AG04449 (cell line): ENCODE measurements around the gene KLF16.

Experiments used
- CTCF ChIA-PET: fragments of 350-600 bp; formaldehyde crosslinking; extraction: SDS; loops from one replicate; lab custom pipeline; 2021; ENCODE audit warnings: antibody characterized with exemption; lab: Yijun Ruan, JAX
- POLR2A ChIA-PET: fragments of 400-600, 350-600 bp; formaldehyde crosslinking; extraction: SDS; loops from one replicate; lab custom pipeline; 2020; ENCODE audit warnings: antibody characterized with exemption, inconsistent platforms; lab: Yijun Ruan, JAX
- DNase-seq: peaks from one replicate; pipeline ENCODE4 v3.0.0-alpha.2; 2010; ENCODE audit warnings: low read depth, low spot score
- H3K4me3 ChIP-seq: 2 replicates; pipeline ENCODE4 v1.5.1; 2011; ENCODE audit warnings: low read depth, mild to moderate bottlenecking, control low read depth, low read length
- TF ChIP-seq, protein P1 (sequence below): IDR thresholded peaks from one replicate; pipeline ENCODE4 v1.5.1; 2011; ENCODE audit warnings: mild to moderate bottlenecking, moderate library complexity, low read length, control low read depth, inconsistent platforms; ENCODE audit not compliant: insufficient read depth; ENCODE audit errors: missing control alignments

Gene KLF16

DNA sequence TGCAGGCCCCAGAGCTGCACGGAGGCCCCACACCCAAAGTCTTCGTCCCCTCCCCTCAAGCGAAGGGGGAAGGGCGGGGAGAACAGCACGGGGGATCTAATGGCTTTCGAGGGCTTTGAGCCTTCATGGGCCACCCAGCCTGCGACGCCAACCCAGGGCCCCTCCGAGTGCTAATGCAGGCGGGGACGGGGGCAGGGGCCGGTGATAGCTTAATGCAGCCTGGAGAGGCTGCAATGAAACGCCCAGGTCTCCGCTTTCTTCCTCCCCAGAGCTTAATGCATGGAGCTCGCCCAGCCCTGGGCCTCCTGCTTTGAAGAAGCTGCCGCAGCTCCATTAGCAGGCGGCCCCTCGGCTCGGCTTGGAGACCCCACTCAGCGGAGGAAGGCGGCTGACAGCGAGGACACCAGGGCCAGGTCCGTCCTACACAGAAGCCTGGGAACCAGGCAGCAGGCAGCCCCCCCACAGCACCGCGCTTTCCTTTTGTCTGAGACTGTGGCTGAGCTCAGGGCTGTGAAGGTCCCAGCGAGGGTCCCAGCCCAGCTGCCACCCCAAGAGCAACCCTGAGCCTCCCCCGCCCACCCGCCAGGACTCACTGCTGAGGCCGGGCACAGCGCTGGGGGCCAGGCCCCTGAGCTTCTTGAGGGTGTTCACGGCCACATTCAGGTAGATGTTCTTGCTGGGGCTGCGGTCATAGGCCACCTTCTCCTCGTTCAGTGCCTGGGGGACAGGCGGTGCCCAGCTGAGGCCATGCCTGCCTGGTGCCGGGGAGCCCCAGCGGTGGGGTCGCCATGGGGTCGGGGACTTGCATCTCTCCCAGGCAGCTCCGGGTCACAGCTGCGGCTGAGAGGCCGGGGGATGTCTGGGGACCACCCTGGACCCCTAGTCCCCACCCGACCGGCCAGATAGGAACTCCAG lies 43.8 kb downstream of the KLF16 start:
- ChIA-PET POLR2A (no interaction called here), CTCF (interaction anchor here (1.3 to 14.5 kb wide), 4 partner anchors 10 to 147 kb away, joined by 3 to 292 read pairs (median 6); no protein-coding TSS in a partner anchor)
- TF ChIP-seq, protein P1, sequence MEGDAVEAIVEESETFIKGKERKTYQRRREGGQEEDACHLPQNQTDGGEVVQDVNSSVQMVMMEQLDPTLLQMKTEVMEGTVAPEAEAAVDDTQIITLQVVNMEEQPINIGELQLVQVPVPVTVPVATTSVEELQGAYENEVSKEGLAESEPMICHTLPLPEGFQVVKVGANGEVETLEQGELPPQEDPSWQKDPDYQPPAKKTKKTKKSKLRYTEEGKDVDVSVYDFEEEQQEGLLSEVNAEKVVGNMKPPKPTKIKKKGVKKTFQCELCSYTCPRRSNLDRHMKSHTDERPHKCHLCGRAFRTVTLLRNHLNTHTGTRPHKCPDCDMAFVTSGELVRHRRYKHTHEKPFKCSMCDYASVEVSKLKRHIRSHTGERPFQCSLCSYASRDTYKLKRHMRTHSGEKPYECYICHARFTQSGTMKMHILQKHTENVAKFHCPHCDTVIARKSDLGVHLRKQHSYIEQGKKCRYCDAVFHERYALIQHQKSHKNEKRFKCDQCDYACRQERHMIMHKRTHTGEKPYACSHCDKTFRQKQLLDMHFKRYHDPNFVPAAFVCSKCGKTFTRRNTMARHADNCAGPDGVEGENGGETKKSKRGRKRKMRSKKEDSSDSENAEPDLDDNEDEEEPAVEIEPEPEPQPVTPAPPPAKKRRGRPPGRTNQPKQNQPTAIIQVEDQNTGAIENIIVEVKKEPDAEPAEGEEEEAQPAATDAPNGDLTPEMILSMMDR, result no peak
- no peak for DNase-seq
- no peak overlapping the region for H3K4me3 ChIP-seq

DNA sequence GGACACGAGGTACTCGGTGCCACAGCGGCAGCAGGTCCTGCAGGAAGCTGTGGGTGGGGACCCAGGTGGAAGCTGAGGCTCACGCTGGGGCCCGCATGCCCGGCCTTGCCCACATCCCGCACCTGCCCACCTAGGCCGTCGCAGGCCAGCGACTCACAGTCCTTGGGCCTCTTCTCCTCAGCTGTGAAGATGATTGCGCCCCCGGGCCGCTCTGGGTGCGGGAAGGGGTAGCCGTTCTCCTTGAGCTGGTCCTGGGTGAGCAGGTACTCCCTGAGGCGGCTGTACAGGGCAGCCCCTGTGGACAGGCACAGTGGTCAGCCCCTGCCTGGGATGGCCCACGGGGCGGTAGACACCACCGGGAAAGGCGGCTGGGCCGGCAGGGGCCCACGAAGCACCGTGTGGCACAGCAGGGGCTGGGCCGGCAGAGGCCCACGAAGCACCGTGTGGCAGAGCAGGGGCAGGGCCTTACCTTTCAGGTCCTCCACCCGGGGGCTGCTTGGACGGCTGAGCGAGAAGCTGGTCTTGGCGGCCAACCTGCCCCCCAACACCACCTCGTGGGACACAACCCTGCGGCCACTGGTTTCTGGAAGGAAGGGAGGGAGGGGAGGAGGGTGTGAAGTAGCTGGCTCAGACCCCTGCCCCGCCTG lies 44.7 kb downstream of the KLF16 start:
- no peak for DNase-seq
- no peak overlapping the region for H3K4me3 ChIP-seq
- ChIA-PET POLR2A (no interaction called here), CTCF (interaction anchor here (1.3 to 14.5 kb wide), 5 partner anchors 10 to 146 kb away, joined by 3 to 292 read pairs (median 5); no protein-coding TSS in a partner anchor)
- TF ChIP-seq, protein P1, result no peak

DNA sequence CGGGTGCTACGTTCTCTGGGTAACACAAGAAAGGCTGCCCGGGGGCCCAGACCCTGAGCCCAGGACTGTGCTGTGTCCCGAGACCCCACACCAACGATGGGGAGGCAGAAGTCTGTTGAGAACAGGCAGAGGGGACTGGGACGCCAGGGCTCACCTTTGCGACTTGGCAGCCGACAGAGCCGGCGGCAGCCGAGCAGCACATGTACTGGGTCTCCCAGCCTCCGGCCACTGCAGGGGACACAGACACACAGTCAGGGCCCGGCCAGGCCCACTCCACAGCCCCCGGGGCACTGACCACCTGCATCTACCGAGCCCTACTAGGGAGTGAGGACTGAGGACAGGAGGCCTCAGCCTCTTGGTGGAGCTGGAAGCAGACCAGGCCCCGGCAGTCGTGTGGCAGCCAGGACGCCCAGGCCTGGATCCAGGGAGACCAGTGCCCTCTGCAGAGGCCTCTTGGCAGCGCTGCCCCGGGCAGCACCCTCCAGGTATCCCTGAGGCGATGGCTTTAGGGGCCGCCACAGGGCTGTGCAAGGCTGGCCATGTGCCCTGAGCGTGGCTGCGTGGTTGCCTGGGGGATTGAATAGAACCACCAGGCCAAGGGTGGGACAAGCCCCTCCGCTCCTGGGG lies 45.7 kb downstream of the KLF16 start:
- ChIA-PET CTCF (interaction anchor here (1.0 to 14.5 kb wide), 4 partner anchors 9 to 23 kb away, joined by 3 to 292 read pairs (median 8); no protein-coding TSS in a partner anchor), POLR2A (no interaction called here)
- TF ChIP-seq, protein P1, result no peak
- no peak overlapping the region for H3K4me3 ChIP-seq
- no peak for DNase-seq

DNA sequence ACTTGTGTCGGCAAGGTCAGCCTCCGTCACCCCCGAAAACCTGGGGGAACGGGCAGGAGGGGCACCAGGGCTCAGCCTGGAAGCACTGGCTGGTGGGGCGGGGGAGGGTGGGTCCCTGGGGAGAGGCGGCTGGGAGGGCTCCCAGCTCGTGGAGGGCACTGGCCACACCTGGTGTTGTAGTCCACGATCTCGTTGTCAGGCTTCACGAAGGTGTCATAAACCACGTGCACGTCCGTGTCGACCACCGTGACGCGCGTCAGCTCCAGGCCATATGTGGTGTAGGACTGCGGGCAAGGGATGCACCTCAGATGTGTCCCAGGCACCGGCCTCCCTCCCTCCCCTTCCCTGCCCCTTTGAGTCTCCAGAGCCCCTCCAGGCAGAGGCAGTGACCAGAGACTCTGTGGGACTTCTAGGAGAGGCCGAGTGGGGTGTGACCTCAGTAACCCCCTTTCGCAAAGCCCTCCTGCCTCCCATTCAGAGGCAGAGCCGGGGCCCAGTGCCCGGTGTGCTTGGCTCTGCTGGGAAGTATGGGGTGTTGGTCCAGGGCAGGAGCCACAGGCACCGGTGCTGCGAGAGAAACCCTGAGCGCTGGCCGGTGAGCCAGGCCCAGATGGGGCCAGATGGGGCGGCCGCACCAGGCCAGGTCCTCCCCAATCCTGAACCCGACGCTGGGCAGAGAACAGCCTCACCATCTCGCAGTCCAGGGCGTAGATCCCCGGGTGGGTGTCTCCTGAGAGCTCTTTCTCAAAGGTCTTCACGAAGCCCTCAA lies 46.7 kb downstream of the KLF16 start:
- ChIA-PET CTCF (interaction anchor here (1.0 to 3.5 kb wide), 2 partner anchors 9 to 10 kb away, joined by 8 to 39 read pairs; no protein-coding TSS in a partner anchor), POLR2A (interaction anchor here (0.6 kb wide), 1 partner anchor 233 kb away, joined by 5 read pairs; no protein-coding TSS in a partner anchor)
- no peak overlapping the region for H3K4me3 ChIP-seq
- TF ChIP-seq, protein P1, result no peak
- no peak for DNase-seq

DNA sequence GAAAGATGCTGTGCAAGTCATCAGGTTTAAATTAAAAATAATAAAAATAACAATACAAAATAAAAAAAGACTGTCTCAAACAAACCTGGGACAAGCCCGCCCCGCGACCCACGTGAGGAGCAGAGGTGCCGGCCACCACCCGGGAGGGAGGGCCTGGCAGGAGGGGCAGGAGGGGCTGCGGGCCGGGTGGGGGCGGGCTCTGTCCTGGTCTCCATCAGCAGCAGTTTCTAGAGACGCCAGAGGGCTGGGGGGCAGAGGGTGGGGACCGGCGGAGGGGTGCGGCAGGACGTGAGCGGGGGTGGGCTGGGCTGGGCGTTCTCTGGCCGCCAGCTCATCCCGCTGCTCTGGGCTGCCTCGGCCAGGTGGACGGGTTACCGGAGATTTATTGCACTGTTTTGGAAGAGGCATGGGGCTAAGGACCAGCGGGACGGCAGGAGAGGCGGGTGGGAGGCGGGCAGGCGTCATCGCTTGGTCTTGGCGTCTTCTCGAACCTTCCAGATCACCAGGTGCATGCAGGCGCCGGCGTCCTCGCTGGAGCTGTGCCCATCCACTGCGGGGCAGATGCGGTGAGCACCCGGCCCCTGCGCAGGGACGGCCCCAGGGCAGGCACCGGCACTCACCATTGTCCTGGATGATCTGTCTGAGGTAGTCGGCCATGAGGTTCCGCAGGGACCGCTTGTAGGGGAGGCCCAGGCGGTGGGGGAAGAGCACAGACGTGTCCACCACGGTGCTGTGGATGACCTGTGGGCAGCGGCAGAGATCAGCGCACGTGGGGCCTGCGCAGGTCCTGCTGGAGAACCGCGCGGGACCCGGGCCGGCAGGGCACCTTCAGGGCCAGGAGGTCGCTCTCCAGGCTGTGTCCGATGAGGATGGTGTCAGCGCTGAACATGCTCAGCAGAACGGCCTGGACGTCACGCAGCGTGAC lies 47.5 kb downstream of the KLF16 start:
- TF ChIP-seq, protein P1, result no peak
- ChIA-PET CTCF (interaction anchor here (1.1 to 3.5 kb wide), 2 partner anchors 10 to 21 kb away, joined by 3 to 39 read pairs; no protein-coding TSS in a partner anchor), POLR2A (interaction anchor here (0.6 kb wide), 1 partner anchor 233 kb away, joined by 5 read pairs; no protein-coding TSS in a partner anchor)
- no peak for DNase-seq
- no peak overlapping the region for H3K4me3 ChIP-seq
